NCI-H146 (cell line): ENCODE measurements around the gene DIP2B.

Experiments
- DNase-seq: peaks from one replicate; lab custom pipeline; 2025; lab: John Stamatoyannopoulos, UW

DIP2B gene

GRCh38 chr12:50771409-50771808 lies 266.6 kb downstream of the DIP2B start:
- no peak for DNase-seq

- DNase-seq, result no peak
These were observed 267.7 kb downstream of the DIP2B start for GRCh38 chr12:50772470-50772869.

DNA sequence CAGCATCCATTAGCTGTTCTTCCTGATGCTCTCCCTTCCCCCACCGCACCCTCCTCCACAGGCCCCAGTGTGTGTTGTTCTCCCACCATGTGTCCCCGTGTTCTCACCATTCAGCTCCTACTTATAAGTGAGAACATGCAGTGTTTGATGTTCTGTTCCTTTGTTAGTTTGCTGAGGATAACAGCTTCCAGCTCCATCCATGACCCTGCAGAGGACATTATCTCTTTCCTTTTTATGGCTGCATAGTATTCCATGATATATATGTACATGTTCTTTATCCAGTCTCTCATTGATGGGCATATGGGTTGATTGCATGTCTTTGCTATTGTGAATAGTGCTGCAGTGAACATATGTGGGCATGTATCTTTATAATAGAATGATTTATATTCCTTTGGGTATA lies 268.1 kb downstream of the DIP2B start:
- DNase-seq, result no peak

GRCh38 chr12:50775251-50775650 lies 270.5 kb downstream of the DIP2B start:
- DNase-seq, result no peak

DNA sequence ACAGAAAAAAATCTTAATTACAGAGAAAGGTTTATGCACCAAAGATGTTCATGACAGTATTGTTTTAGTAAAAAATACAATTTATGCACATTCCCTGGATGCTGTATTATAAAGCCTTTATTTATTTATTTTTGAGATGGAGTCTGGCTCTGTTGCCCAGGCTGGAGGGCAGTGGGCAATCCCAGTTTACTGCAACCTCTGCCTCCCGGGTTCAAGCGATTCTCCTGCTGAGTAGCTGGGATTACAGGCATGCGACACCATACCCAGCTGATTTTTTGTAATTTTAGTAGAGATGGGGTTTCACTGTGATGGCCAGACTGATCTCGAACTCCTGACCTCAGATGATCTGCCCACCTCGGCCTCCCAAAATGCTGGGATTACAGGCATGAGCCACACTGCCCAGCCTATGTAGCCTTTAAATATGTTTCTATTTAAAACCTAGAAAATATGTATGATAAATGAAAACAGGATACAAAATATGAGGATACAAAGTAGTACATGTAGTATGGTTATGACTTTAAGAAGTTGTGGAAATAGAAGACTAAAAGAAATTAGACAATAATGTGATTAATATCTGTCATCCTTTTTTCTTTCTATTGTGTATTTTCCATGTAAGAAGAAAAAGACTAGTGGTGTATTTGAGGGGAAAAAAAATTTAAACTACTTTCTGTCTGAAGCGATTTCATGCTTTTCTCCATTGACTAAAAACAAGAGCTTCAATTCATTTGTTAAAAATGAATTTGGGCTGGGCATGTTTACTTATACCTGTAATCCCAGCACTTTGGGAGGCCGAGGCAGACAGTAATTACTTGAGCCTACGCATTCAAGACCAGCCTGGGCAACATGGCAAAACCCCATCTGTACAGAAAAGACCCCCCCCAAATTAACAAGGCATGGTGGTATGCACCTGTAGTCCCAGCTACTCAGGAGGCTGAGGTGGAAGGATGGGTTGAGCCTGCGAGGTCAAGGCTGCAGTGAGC lies 272.3 kb downstream of the DIP2B start:
- DNase-seq, result no peak

DNA sequence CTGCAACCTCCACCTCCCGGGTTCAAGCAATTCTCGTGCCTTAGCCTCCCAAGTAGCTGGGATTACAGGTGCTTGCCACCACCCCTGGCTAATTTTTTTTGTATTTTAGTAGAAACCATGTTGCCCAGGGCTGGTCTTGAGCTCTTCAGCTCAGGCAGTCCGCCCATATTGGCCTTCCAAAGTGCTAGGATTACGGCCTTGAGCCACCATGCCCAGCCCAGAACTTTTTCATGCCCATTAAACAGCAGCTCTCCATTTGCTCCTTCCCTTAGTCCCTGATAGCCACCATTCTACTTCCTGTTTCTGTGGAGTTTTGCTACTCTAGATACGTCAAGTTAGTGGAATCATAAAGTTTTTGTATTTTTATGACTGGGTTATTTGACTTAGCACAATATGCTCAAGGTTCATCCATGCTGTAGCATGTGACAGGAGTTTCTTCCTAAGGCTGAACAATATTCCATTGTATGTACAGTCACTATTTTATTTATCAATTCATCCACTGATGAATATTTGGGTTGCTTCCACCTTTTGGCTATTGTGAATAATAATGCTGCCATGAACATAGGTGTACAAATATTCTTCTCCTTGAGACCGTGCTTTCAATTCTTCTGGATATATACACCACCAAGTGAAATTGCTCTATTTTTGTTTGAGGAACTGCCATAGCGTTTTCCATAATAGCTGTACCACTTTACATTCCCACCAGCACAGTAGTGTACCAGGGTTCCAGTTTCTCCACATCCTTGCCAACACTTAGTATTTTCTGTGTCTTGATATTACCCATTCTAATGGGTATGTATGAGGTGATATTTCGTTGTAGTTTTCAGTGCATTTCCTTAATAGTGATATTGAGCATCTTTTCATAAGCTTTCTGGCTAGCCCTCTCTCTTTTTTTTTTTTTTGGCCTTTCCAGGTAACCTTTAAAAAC lies 274.1 kb downstream of the DIP2B start:
- no peak for DNase-seq

DNA sequence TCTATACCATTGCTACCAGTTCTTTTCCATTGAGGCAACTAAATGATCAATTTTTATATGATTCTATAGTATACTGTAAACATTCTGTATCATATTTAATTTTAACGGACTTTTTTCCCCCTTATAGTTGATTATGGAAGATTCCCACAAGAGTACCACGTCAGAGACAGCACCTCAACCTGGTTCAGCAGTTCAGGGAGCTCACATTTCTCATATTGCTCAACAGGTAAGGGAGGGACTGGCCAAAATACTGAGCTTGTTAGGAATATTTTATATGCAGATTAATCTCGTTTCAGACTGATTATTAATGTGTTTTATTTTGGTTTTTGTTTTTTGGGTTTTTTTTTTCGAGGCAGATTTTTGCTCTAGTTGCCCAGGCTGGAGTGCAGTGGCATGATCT lies 275.2 kb downstream of the DIP2B start:
- DNase-seq, result no peak

DNA sequence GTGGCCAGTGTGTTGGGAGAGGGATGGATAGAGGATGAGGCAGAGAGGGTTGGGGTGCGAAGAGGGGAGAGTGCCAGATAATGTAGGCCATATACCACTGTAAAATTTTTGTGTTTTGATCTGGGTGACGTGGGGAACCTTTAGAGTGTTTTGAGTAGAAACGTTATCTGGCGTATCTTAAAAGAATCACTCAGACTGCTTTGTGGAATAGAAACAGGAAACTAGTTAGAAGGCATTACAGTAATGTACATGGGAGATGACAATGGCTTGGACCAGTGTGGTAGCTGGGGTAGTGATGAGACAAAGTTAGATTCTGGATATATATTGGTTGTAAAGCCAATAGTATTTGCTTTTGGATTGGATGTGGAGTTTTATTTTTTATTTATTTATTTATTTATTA lies 279.7 kb downstream of the DIP2B start:
- DNase-seq, result no peak

DNA sequence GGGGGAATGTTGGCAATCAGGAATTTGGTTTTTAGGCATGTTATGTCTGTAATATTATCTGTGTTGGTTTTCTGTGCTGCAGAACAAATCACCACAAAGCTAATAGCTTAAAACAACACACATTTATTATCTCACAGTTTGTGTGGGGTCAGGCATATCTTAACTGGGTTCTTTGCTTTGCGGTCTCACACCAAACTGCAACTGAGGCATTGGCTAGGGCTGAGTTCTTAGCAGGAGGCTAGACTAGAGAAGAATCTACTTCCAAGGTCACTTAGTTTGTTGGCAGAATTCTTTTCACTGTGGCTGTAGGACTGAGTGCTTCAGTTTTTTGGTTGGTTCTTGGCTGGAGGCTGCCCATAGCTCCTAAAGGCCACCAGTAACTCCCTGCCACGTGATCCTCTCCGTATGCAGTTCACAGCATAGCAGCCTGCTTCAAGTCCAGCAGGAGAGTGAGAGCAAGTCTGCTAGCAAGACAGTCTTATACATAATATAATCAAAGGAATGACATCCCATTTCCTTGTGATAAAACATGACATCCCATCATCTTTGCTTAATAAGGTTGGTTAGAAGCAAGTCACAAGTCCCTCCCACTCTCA lies 280.7 kb downstream of the DIP2B start:
- no peak for DNase-seq

- no peak for DNase-seq
These were observed 281.9 kb downstream of the DIP2B start for GRCh38 chr12:50786498-50787231.

DNA sequence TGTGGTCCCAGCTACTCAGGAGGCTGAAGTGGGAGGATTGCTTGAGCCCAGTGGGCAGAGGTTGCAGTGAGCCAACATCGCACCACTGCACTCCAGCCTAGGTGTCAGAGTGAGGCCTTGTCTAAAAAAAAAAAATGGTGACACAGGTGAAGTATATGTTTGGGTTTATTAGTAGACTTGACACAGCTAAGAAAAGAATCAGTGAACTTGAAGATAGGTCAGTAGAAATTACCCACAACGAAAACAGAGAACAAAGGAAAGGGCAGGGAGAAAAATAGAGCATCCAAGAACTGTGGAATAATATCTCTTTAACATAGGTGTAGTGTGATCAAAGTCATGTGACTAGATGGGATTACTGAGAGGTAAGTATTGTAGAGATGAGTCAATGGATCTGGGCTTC lies 282.8 kb downstream of the DIP2B start:
- no peak for DNase-seq

GRCh38 chr12:50788561-50788960 lies 283.8 kb downstream of the DIP2B start:
- DNase-seq, result no peak

DNA sequence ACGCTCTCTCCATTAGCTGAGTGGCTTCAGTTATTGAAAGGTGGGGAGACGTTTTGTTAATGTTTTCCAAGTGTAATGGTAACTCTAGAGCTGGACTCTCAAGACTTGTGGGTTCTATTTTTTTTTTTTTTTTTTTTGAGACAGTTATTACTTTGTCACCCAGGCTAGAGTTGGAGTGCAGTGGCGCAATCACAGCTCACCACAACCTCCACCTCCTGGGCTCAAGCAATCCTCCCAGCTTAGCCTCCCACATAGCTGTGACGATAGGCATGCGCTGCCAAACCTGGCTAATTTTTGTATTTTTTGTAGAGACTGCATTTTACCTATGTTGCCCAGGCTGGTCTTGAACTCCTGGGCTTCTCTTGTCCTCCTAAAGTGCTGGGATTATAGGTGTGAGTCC lies 285.3 kb downstream of the DIP2B start:
- DNase-seq, result no peak
